ENCODE results near the gene GPRC5C.

The GPRC5C gene

DNA sequence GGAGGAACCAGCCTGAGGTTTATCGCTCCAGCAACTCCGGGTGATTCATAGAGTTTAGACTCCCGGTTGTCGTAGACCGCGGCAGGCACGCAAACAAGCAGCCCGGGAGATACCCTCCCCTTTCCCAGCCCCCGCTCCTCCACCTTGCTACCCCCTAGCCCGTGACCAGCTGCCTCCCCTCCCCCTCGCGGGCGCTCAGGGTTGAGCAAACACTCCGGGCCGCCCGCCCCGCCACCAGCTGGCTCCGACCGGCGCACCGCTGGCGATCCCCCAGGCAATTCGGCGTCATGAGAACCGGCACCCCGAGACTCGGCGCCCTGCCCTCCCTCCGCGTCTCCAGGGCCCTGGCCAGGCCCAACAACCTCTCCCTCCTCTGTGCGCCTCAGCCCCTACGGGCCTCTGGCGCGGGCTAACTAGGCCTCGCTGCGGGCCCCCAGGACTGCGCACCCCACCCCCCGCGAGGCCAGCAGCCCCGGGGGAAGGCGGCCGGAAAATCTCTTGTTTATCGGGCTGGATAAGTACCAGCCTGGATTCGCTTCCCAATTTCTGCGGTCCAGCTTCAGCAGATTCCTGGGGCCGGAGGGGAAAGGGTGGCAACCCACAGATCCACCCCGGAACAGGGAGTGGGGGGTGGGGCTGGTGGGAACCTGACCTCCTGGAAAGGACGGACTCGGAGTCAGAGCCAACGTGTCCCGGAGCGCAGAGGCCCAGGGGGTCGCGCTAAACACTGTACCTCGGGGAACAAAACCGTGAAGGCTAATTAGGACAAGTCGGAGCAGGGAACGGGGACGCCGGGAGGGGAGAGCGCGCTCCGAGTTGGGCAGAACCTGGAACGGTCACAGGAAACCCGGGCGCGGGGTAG is 951 bp upstream of the GPRC5C start:
- no CpG with 5 or more reads among the region's 67 CpGs for WGBS (ENCODE audit: extremely low coverage, insufficient coverage, insufficient read length)
- peak overlapping the region; percentile 48 for H4K8ac ChIP-seq (ENCODE audit: low read depth, low read length)

DNA sequence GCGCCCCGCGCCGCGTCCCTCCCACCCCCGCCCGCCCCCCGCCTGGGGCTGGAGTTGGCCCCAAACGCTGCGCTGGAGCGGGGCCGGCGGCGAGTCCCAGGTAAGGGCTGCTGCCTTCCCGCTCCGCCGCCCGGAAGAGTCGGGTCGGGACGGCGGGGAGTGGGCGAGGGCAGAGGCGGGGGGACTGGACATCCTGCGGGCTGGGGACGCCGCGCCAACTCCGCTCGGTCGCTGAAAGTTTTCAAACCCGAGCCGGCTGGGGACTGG is 469 bp downstream of the GPRC5C start:
- Histone ChIP-seq H3K36me3 (ENCODE audit: control insufficient read depth in 1 of 2, insufficient read depth in 2 of 2, low read length in 2 of 2) (no peaks in the 10 kb centered on the region), H3K79me2 (ENCODE audit: control insufficient read depth, insufficient read depth, low read length, poor library complexity) (no peaks in the 10 kb centered on the region), H3K79me1 (ENCODE audit: low read length) (peaks cover 11% of the 10 kb centered on the region), H3K4me1 (ENCODE audit: control insufficient read depth in 1 of 2, insufficient read depth in 2 of 2, low read length in 2 of 2) (peaks cover 17 to 24% of the 10 kb centered on the region in 2 experiments), H3K4me2 (ENCODE audit: low read length) (peak overlapping the region; percentile 70), H4K8ac (ENCODE audit: low read depth, low read length) (no peak overlapping the region), H2BK120ac (ENCODE audit: insufficient read depth, low read length, poor library complexity) (no peak overlapping the region), H3K18ac (ENCODE audit: low read length) (no peak overlapping the region), H3K27me3 (ENCODE audit: insufficient read depth, low read length) (peaks cover 4% of the 10 kb centered on the region), H3K9ac (ENCODE audit: low read length) (no peak overlapping the region), H2AFZ (ENCODE audit: insufficient read depth, low read length, poor library complexity) (no peak overlapping the region), H4K12ac (ENCODE audit: low read depth, low read length) (no peak overlapping the region), H3K23ac (ENCODE audit: low read length) (no peak overlapping the region), H3K14ac (ENCODE audit: low read length) (no peak overlapping the region), H3K4ac (ENCODE audit: low read depth, low read length) (no peak overlapping the region), H3K27ac (ENCODE audit: low read depth, low read length) (no peak overlapping the region), H3K9me3 (ENCODE audit: insufficient read depth, low read depth, low read length) (peaks cover 2% of the 10 kb centered on the region), H2AK5ac (ENCODE audit: low read length) (no peak overlapping the region), H2BK5ac (ENCODE audit: low read depth, low read length, poor library complexity) (no peak overlapping the region), H4K91ac (ENCODE audit: low read depth, low read length) (peak overlapping the region; percentile 32), H3K4me3 (ENCODE audit: low read depth, low read length) (peak overlapping the region; percentile 76), H2BK12ac (ENCODE audit: low read length) (no peak overlapping the region)
- DNase-seq: no peak
- no CpG with 5 or more reads among the region's 33 CpGs for WGBS (ENCODE audit: extremely low coverage, insufficient coverage, insufficient read length)

More for the DNA sequence above, 951 bp upstream of the GPRC5C start:
- peaks cover 2% of the 10 kb centered on the region for H3K9me3 ChIP-seq (ENCODE audit: insufficient read depth, low read depth, low read length)
- H3K27me3 ChIP-seq (ENCODE audit: insufficient read depth, low read length): peaks cover 4% of the 10 kb centered on the region
- H3K4me2 ChIP-seq (ENCODE audit: low read length): peak overlapping the region; percentile 70
- H2AFZ ChIP-seq (ENCODE audit: insufficient read depth, low read length, poor library complexity): peak overlapping the region; percentile 56
- H4K91ac ChIP-seq (ENCODE audit: low read depth, low read length): peak overlapping the region; percentile 56
- no peak overlapping the region for H4K12ac ChIP-seq (ENCODE audit: low read depth, low read length)
- H3K18ac ChIP-seq (ENCODE audit: low read length): peak overlapping the region; percentile 69
- H3K79me1 ChIP-seq (ENCODE audit: low read length): peaks cover 11% of the 10 kb centered on the region
- H3K4me3 ChIP-seq (ENCODE audit: low read depth, low read length): peak overlapping the region; percentile 76
- peak overlapping the region; percentile 69 for H3K14ac ChIP-seq (ENCODE audit: low read length)
- DNase-seq: peak in 1 of 2 donors; percentile 33
- H3K36me3 ChIP-seq (ENCODE audit: control insufficient read depth in 1 of 2, insufficient read depth in 2 of 2, low read length in 2 of 2): no peaks in the 10 kb centered on the region
- H2BK12ac ChIP-seq (ENCODE audit: low read length): peak overlapping the region; percentile 1
- peak overlapping the region; percentile 25 for H2BK120ac ChIP-seq (ENCODE audit: insufficient read depth, low read length, poor library complexity)
- no peak overlapping the region for H2BK5ac ChIP-seq (ENCODE audit: low read depth, low read length, poor library complexity)
- no peaks in the 10 kb centered on the region for H3K79me2 ChIP-seq (ENCODE audit: control insufficient read depth, insufficient read depth, low read length, poor library complexity)
- H3K23ac ChIP-seq (ENCODE audit: low read length): no peak overlapping the region
- H3K9ac ChIP-seq (ENCODE audit: low read length): no peak overlapping the region
- no peak overlapping the region for H3K4ac ChIP-seq (ENCODE audit: low read depth, low read length)
- H3K4me1 ChIP-seq (ENCODE audit: control insufficient read depth in 1 of 2, insufficient read depth in 2 of 2, low read length in 2 of 2): peaks cover 17 to 24% of the 10 kb centered on the region in 2 experiments
- no peak overlapping the region for H2AK5ac ChIP-seq (ENCODE audit: low read length)
- peak overlapping the region; percentile 15 for H3K27ac ChIP-seq (ENCODE audit: low read depth, low read length)

DNA sequence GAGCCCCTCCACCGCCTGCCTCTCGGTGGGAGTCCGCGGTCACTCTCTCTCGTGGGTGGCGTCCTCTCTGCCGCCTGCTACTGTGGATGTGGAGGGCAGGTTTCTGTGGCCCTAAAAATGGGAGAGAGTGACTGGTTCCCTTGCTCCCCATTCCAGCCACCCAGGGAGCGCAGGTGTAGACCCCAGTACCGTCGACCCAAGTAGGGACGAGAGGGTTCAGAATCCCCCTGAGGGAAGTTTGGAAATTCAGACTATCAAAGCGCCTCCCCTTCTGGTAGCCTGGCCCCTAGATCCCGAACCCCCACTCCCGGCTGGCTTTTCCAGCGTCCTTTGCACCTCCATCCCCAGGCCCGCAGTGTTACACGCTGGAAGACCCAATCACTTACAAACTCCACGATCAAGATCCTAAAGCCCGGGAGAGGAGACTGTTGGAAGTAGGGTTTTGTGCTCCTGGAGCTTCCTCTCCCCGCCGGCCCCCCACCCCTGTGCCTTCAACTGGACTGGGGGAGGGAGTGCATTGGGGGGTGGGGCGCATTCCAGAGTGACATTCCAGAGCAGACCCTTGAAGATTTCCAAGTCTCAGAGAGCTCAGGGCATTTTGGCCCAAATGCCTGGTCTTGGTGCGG is 991 bp downstream of the GPRC5C start:
- no peak overlapping the region for H3K4ac ChIP-seq (ENCODE audit: low read depth, low read length)
- no peak overlapping the region for H2BK120ac ChIP-seq (ENCODE audit: insufficient read depth, low read length, poor library complexity)
- H2AFZ ChIP-seq (ENCODE audit: insufficient read depth, low read length, poor library complexity): peak overlapping the region; percentile 35
- H4K12ac ChIP-seq (ENCODE audit: low read depth, low read length): no peak overlapping the region
- no CpG with 5 or more reads among the region's 23 CpGs for WGBS (ENCODE audit: extremely low coverage, insufficient coverage, insufficient read length)
- peaks cover 2% of the 10 kb centered on the region for H3K9me3 ChIP-seq (ENCODE audit: insufficient read depth, low read depth, low read length)
- no peak overlapping the region for H2BK12ac ChIP-seq (ENCODE audit: low read length)
- H3K14ac ChIP-seq (ENCODE audit: low read length): no peak overlapping the region
- H2BK5ac ChIP-seq (ENCODE audit: low read depth, low read length, poor library complexity): no peak overlapping the region
- peaks cover 17 to 24% of the 10 kb centered on the region in 2 experiments for H3K4me1 ChIP-seq (ENCODE audit: control insufficient read depth in 1 of 2, insufficient read depth in 2 of 2, low read length in 2 of 2)
- peak overlapping the region; percentile 57 for H3K18ac ChIP-seq (ENCODE audit: low read length)
- peak overlapping the region; percentile 36 for H4K8ac ChIP-seq (ENCODE audit: low read depth, low read length)
- no peak overlapping the region for H3K27ac ChIP-seq (ENCODE audit: low read depth, low read length)
- H3K79me1 ChIP-seq (ENCODE audit: low read length): peaks cover 11% of the 10 kb centered on the region
- H3K79me2 ChIP-seq (ENCODE audit: control insufficient read depth, insufficient read depth, low read length, poor library complexity): no peaks in the 10 kb centered on the region
- DNase-seq: no peak
- peak overlapping the region; percentile 70 for H3K4me2 ChIP-seq (ENCODE audit: low read length)
- H3K36me3 ChIP-seq (ENCODE audit: control insufficient read depth in 1 of 2, insufficient read depth in 2 of 2, low read length in 2 of 2): no peaks in the 10 kb centered on the region
- no peak overlapping the region for H3K23ac ChIP-seq (ENCODE audit: low read length)
- peaks cover 4% of the 10 kb centered on the region for H3K27me3 ChIP-seq (ENCODE audit: insufficient read depth, low read length)
- no peak overlapping the region for H2AK5ac ChIP-seq (ENCODE audit: low read length)
- H4K91ac ChIP-seq (ENCODE audit: low read depth, low read length): peak overlapping the region; percentile 32
- peak overlapping the region; percentile 18 for H3K9ac ChIP-seq (ENCODE audit: low read length)
- H3K4me3 ChIP-seq (ENCODE audit: low read depth, low read length): peak overlapping the region; percentile 76

DNA sequence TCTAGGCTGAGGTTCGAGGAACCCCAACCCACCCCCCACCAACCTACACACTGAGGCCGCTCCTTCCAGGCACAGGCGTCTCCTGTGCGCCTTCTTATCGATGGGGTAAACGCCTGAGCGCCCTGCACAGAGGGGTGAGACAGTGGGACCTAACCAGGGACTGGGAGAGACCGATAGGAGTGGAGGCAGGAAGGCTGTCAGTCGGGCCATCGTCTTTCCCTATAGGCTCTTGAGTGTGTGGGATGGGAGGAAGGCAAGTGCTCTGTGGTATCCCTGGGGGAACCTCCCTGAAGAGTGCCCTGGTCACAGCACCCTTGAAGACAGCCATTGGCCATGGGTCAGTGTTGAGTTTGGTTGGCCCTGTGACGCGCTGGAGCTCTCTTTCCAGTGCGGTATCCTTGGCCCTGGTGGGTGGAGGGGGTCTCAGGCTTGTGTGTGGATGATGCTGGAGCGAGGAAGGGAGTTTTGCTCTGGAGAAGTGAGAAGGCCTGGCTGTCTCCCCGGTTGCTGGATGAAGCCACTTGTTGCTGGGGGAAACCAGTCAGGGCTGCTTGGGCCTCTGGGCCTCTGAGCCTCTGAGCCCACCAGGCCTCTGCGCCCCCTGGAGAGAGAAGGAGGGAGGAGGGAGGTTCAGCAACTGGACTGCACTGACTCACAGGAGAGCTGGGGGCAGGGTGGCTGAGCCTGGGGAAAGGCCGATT is 1.7 kb downstream of the GPRC5C start:
- Histone ChIP-seq H4K8ac (ENCODE audit: low read depth, low read length) (no peak overlapping the region), H3K27ac (ENCODE audit: low read depth, low read length) (no peak overlapping the region), H2BK5ac (ENCODE audit: low read depth, low read length, poor library complexity) (no peak overlapping the region), H2BK12ac (ENCODE audit: low read length) (no peak overlapping the region), H3K23ac (ENCODE audit: low read length) (no peak overlapping the region), H3K9ac (ENCODE audit: low read length) (no peak overlapping the region), H3K14ac (ENCODE audit: low read length) (no peak overlapping the region), H3K9me3 (ENCODE audit: insufficient read depth, low read depth, low read length) (peaks cover 2% of the 10 kb centered on the region), H3K4ac (ENCODE audit: low read depth, low read length) (no peak overlapping the region), H4K12ac (ENCODE audit: low read depth, low read length) (no peak overlapping the region), H3K4me3 (ENCODE audit: low read depth, low read length) (no peak overlapping the region), H3K36me3 (ENCODE audit: control insufficient read depth in 1 of 2, insufficient read depth in 2 of 2, low read length in 2 of 2) (no peaks in the 10 kb centered on the region), H2AK5ac (ENCODE audit: low read length) (no peak overlapping the region), H3K4me2 (ENCODE audit: low read length) (peak overlapping the region; percentile 70), H2BK120ac (ENCODE audit: insufficient read depth, low read length, poor library complexity) (no peak overlapping the region), H2AFZ (ENCODE audit: insufficient read depth, low read length, poor library complexity) (no peak overlapping the region), H3K4me1 (ENCODE audit: control insufficient read depth in 1 of 2, insufficient read depth in 2 of 2, low read length in 2 of 2) (peaks cover 17 to 24% of the 10 kb centered on the region in 2 experiments), H3K79me2 (ENCODE audit: control insufficient read depth, insufficient read depth, low read length, poor library complexity) (no peaks in the 10 kb centered on the region), H3K27me3 (ENCODE audit: insufficient read depth, low read length) (peaks cover 4% of the 10 kb centered on the region), H3K79me1 (ENCODE audit: low read length) (peaks cover 11% of the 10 kb centered on the region), H4K91ac (ENCODE audit: low read depth, low read length) (no peak overlapping the region), H3K18ac (ENCODE audit: low read length) (no peak overlapping the region)
- no CpG with 5 or more reads among the region's 17 CpGs for WGBS (ENCODE audit: extremely low coverage, insufficient coverage, insufficient read length)
- DNase-seq: no peak
